ENCODE results near the gene HRG.

DNA sequence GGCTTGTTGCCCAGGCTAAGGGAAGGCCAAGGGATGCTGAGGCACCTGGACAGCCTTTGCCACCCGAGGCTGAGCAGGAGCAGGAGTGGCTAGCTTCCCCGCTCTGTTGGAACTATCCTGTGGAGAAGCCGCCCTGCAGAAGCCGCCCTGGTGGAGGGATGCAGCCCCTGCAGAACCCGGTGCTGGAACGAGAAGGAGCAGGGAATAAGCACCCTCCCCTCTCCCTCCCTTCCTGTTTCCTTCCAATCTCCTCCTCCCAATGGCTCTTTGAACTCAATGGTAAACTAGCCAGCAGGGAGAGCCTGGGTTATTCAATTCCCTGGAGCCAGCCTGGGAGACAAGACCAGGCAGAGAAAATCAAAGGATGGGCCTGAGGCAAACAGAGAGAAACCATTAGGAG lies 11.8 kb upstream of the HRG start:
- no peak for TF ChIP-seq MEF2A (IDR thresholded peaks at IDR 0.05; ENCODE audit: borderline replicate concordance, low read depth)
- no peak for TF ChIP-seq RFX5 (IDR thresholded peaks at IDR 0.05; ENCODE audit: low read length)
- TF ChIP-seq, protein P1, sequence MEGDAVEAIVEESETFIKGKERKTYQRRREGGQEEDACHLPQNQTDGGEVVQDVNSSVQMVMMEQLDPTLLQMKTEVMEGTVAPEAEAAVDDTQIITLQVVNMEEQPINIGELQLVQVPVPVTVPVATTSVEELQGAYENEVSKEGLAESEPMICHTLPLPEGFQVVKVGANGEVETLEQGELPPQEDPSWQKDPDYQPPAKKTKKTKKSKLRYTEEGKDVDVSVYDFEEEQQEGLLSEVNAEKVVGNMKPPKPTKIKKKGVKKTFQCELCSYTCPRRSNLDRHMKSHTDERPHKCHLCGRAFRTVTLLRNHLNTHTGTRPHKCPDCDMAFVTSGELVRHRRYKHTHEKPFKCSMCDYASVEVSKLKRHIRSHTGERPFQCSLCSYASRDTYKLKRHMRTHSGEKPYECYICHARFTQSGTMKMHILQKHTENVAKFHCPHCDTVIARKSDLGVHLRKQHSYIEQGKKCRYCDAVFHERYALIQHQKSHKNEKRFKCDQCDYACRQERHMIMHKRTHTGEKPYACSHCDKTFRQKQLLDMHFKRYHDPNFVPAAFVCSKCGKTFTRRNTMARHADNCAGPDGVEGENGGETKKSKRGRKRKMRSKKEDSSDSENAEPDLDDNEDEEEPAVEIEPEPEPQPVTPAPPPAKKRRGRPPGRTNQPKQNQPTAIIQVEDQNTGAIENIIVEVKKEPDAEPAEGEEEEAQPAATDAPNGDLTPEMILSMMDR (IDR thresholded peaks at IDR 0.05) = 0 out of 2 replicates have a peak, but pooled peaks have one; percentile 8
- TF ChIP-seq POLR2AphosphoS5 (IDR thresholded peaks at IDR 0.05; ENCODE audit: low read depth, low read length) = no peak
- TF ChIP-seq, protein P2, sequence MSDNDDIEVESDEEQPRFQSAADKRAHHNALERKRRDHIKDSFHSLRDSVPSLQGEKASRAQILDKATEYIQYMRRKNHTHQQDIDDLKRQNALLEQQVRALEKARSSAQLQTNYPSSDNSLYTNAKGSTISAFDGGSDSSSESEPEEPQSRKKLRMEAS (IDR thresholded peaks at IDR 0.05; ENCODE audit: low read depth) = no peak
- TF ChIP-seq GATA2 (CRISPR knock-in tag; IDR thresholded peaks at IDR 0.05) = no peak
- TF ChIP-seq SIN3A (IDR thresholded peaks at IDR 0.05; ENCODE audit: borderline replicate concordance, low read depth, low read length) = no peak
- TF ChIP-seq RAD21 (IDR thresholded peaks at IDR 0.05; ENCODE audit: low read length) = no peak
- TF ChIP-seq SMC3 (IDR thresholded peaks at IDR 0.05; ENCODE audit: low read depth, low read length) = no peak
- TF ChIP-seq TAF1 (IDR thresholded peaks at IDR 0.05; ENCODE audit: borderline replicate concordance, low read depth, low read length) = no peak

All from SK-N-SH (cell line).